CD4-positive, CD25-positive, alpha-beta regulatory T cell (primary cell): ENCODE results near the gene PDE4D. TPM values are rescaled to one million over a fixed set of nuclear protein-coding genes. Genes with fewer than 3 reads are reported as not detected.

ENCODE experiments used
- ATAC-seq, 2 donors: fragments of 150-1000 bp; cut with Tn5 transposase; one replicate each; pipeline ENCODE4 v1.10.0; 2021; ENCODE audit warnings: low read depth in 2 of 2, moderate number of reproducible peaks in 2 of 2, moderate library complexity in 1 of 2
- DNase-seq, 3 donors: peaks; one replicate each; pipeline versions ENCODE4 v3.0.0 to v3.0.0-alpha.2; 2012 to 2022; ENCODE audit warnings: mixed read lengths in 1 of 3
- H3K27ac ChIP-seq: one replicate; pipeline ENCODE4 v1.7.0; 2013; ENCODE audit warnings: mild to moderate bottlenecking, low read length; ENCODE audit not compliant: insufficient read depth, poor library complexity, severe bottlenecking
- H3K27me3 ChIP-seq: one replicate; pipeline ENCODE4 v1.7.0; 2013; ENCODE audit warnings: low read length; ENCODE audit not compliant: control insufficient read depth, insufficient read depth
- H3K36me3 ChIP-seq: one replicate; pipeline ENCODE4 v1.7.0; 2013; ENCODE audit warnings: mild to moderate bottlenecking, low read length, moderate library complexity; ENCODE audit not compliant: control insufficient read depth, insufficient read depth
- H3K4me1 ChIP-seq: 2 replicates; pipeline ENCODE4 v1.7.0; 2013; ENCODE audit warnings: mild to moderate bottlenecking, low read length; ENCODE audit not compliant: insufficient read depth, control insufficient read depth, poor library complexity, severe bottlenecking
- H3K4me3 ChIP-seq: one replicate; pipeline ENCODE4 v1.7.0; 2013; ENCODE audit warnings: low read depth, mild to moderate bottlenecking, low read length, moderate library complexity
- H3K9me3 ChIP-seq, 2 experiments: 1 replicate in 1 of 2; 2 replicates in 1 of 2; pipeline ENCODE4 v1.7.0; 2013; ENCODE audit warnings: low read length in 2 of 2, mild to moderate bottlenecking in 1 of 2, moderate library complexity in 1 of 2; ENCODE audit not compliant: control insufficient read depth in 2 of 2
- H3K27ac Mint-ChIP-seq, 3 donors: one replicate each; pipeline ENCODE4 v1.8.0; 2020 to 2022; ENCODE audit warnings: mild to moderate bottlenecking in 3 of 3, mixed read lengths in 3 of 3, moderate library complexity in 2 of 3
- H3K27me3 Mint-ChIP-seq: one replicate; pipeline ENCODE4 v1.8.0; 2022; ENCODE audit warnings: mild to moderate bottlenecking, mixed read lengths
- H3K36me3 Mint-ChIP-seq: one replicate; pipeline ENCODE4 v1.8.0; 2020; ENCODE audit warnings: mixed read lengths
- H3K4me1 Mint-ChIP-seq, 4 donors: one replicate each; pipeline ENCODE4 v1.8.0; 2020 to 2022; ENCODE audit warnings: mixed read lengths in 4 of 4, mild to moderate bottlenecking in 1 of 4
- H3K4me3 Mint-ChIP-seq, 4 donors: one replicate each; pipeline ENCODE4 v1.8.0; 2020 to 2022; ENCODE audit warnings: mild to moderate bottlenecking in 4 of 4, mixed read lengths in 4 of 4, moderate library complexity in 3 of 4
- H3K9me3 Mint-ChIP-seq, 7 donors: one replicate each; pipeline ENCODE4 v1.8.0; 2020 to 2022; ENCODE audit warnings: mixed read lengths in 7 of 7, mild to moderate bottlenecking in 3 of 7, moderate library complexity in 2 of 7
- polyA plus RNA-seq, 4 donors: library from polyadenylated mRNA; unstranded; fragments of 300-500 nt; fragmentation: Illumina TruSeq; gene quantifications; one replicate each; pipeline ENCODE4 v1.2.3, GENCODE V29; 2021
- total RNA-seq: library from RNA; stranded (reverse); gene quantifications from one replicate; pipeline ENCODE4 v1.2.3, GENCODE V29; 2022

PDE4D gene
- total and polyA plus RNA-seq, 5 donors from 2014 or later: 2.1 to 39.9 (median 4.8) TPM

DNA sequence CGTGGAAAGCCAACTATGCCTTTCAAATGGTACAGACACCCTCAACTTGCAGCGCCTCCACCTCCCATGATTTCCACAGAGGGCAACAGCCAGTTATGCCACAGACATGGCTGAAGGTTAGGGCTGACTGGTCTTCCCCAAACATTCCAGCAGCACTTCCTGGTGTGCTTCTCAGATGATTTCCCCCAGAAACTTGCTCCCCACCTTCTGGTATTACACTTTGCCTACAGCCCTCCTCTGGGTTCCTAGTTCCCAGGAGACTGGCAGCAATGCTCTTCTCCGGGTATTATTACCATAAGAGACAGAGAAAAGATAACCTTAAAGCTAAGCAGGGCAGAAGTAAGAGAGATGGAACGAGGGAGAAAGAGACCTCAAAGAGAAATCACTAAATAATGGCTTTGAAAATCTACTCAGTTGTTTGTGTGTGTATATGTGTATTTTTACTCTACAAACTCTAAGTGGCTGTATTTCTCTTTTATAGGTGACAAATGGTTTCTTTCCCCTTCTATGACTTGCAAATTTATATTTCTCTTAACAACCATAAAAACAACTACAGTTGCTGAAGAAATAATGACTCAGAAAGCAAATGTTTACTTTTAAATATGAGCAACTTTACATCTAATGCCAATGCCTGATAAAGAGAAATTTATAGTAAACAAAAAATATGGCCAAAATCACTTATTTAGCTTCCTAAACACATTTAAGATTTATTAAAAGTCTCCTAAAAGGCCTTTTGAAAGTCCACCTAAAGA lies 133.8 kb downstream of the PDE4D start:
- Mint-ChIP-seq H3K4me1 (peaks cover 0 to 14% (median 5%) of the 10 kb centered on the region in 4 donors), H3K27me3 (no peaks in the 10 kb centered on the region), H3K9me3 (no peaks in the 10 kb centered on the region), H3K36me3 (no peaks in the 10 kb centered on the region), H3K4me3 (no peak overlapping the region), H3K27ac (no peak overlapping the region)
- no peaks in the 10 kb centered on the region for H3K9me3 ChIP-seq
- no peak overlapping the region for H3K4me3 ChIP-seq
- H3K27ac ChIP-seq: no peak overlapping the region
- no peaks in the 10 kb centered on the region for H3K27me3 ChIP-seq
- no peaks in the 10 kb centered on the region for H3K36me3 ChIP-seq
- ATAC-seq: no peak
- no peak for DNase-seq
- no peaks in the 10 kb centered on the region for H3K4me1 ChIP-seq

DNA sequence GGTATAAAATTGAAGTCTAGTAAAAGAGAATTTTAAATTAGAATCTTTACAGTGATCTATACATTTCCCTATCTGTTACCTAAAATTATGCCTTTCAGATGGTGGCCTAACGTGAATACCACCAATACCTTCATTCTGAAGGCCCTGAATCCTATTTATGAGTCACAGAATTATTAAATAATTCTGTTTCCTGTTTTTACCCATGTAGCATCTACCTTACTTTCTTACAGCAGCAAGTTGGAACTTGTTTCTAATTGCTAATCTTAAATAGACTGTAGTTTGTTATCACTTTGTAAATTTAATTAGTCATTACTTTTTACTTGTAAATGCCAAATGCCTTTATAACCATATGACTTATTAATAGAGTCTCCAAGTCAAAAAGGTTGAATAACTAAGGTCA lies 135.0 kb downstream of the PDE4D start:
- no peaks in the 10 kb centered on the region for H3K4me1 ChIP-seq
- no peaks in the 10 kb centered on the region for H3K27me3 ChIP-seq
- no peak overlapping the region for H3K4me3 ChIP-seq
- no peak for ATAC-seq
- H3K27me3 Mint-ChIP-seq: no peaks in the 10 kb centered on the region
- H3K36me3 Mint-ChIP-seq: no peaks in the 10 kb centered on the region
- H3K9me3 Mint-ChIP-seq: no peaks in the 10 kb centered on the region
- no peak for DNase-seq
- no peak overlapping the region for H3K27ac ChIP-seq
- H3K4me1 Mint-ChIP-seq: peaks cover 0 to 5% (median 2%) of the 10 kb centered on the region in 4 donors
- no peak overlapping the region for H3K27ac Mint-ChIP-seq
- no peaks in the 10 kb centered on the region for H3K36me3 ChIP-seq
- H3K9me3 ChIP-seq: no peaks in the 10 kb centered on the region
- H3K4me3 Mint-ChIP-seq: no peak overlapping the region

DNA sequence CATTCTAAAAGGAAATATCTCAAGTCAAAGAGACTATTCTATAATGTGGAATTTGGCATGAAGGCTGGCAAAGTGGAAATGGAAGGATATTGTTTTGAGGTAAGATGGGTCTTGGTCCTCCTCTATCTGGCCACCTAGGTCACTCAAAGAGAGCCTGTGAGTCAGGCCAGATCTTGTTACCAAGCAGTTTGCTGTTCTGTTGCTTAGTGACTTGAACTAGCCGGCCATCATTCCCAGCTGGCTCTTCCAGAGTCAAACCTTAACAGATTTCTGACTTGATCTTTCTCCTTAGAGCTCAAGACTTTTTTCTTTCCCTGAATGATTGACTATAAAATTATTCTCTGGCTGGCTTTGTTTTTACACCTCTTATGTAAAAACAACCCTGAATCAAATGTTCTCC lies 136.1 kb downstream of the PDE4D start:
- no peaks in the 10 kb centered on the region for H3K36me3 Mint-ChIP-seq
- peaks cover 0 to 2% (median 0%) of the 10 kb centered on the region in 7 donors for H3K9me3 Mint-ChIP-seq
- Histone ChIP-seq H3K27ac (no peak overlapping the region), H3K4me1 (no peaks in the 10 kb centered on the region), H3K27me3 (no peaks in the 10 kb centered on the region), H3K9me3 (no peaks in the 10 kb centered on the region), H3K4me3 (no peak overlapping the region), H3K36me3 (no peaks in the 10 kb centered on the region)
- H3K27ac Mint-ChIP-seq: no peak overlapping the region
- DNase-seq: no peak
- no peak for ATAC-seq
- no peak overlapping the region for H3K4me3 Mint-ChIP-seq
- no peaks in the 10 kb centered on the region for H3K27me3 Mint-ChIP-seq
- H3K4me1 Mint-ChIP-seq: peaks cover 0 to 8% (median 2%) of the 10 kb centered on the region in 4 donors

DNA sequence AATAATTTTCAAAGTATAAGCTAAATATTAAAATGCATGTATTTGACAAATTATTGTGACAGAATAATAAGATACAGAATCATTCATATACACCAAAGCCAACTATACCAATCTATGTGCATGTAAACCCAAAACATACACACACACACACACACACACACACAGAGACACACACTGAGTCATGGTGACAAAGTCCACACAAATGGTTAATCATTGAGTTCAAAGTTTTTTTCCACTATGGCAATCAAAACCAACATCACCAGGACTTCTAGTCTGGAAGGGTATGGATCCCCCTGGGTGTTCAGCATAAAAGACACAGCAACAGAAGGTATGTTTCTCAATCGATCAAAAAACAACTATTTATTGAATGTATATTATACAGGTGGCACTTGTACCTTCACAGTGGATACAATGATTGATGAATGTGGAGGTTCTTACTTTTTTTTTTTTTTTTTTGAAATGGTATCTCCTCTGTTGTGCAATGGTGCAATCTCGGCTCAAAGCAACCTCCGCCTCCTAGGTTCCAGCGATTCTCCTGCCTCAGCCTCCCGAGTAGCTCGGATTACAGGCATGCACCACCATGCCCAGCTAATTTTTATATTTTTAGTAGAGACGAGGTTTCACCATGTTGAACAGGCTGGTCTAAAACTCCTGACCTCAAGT lies 137.0 kb downstream of the PDE4D start:
- H3K36me3 ChIP-seq: no peaks in the 10 kb centered on the region
- no peaks in the 10 kb centered on the region for H3K4me1 ChIP-seq
- H3K27me3 ChIP-seq: no peaks in the 10 kb centered on the region
- no peak overlapping the region for H3K4me3 Mint-ChIP-seq
- H3K36me3 Mint-ChIP-seq: no peaks in the 10 kb centered on the region
- ATAC-seq (no peak), DNase-seq (no peak)
- peaks cover 0 to 8% (median 2%) of the 10 kb centered on the region in 4 donors for H3K4me1 Mint-ChIP-seq
- no peak overlapping the region for H3K27ac ChIP-seq
- H3K27ac Mint-ChIP-seq: no peak overlapping the region
- no peak overlapping the region for H3K4me3 ChIP-seq
- H3K9me3 ChIP-seq: no peaks in the 10 kb centered on the region
- peaks cover 0 to 2% (median 0%) of the 10 kb centered on the region in 7 donors for H3K9me3 Mint-ChIP-seq
- H3K27me3 Mint-ChIP-seq: no peaks in the 10 kb centered on the region

GRCh38 chr5:59755476-59755875 lies 138.1 kb downstream of the PDE4D start:
- H3K27ac ChIP-seq: no peak overlapping the region
- ATAC-seq (no peak), DNase-seq (no peak)
- H3K36me3 ChIP-seq: no peaks in the 10 kb centered on the region
- H3K27me3 ChIP-seq: no peaks in the 10 kb centered on the region
- no peaks in the 10 kb centered on the region for H3K4me1 ChIP-seq
- Mint-ChIP-seq H3K4me3 (no peak overlapping the region), H3K36me3 (no peaks in the 10 kb centered on the region), H3K27me3 (no peaks in the 10 kb centered on the region), H3K9me3 (peaks cover 0 to 2% (median 0%) of the 10 kb centered on the region in 7 donors), H3K27ac (no peak overlapping the region), H3K4me1 (peaks cover 0 to 8% (median 2%) of the 10 kb centered on the region in 4 donors)
- no peak overlapping the region for H3K4me3 ChIP-seq
- H3K9me3 ChIP-seq: no peaks in the 10 kb centered on the region

- Histone ChIP-seq H3K4me3 (no peak overlapping the region), H3K27me3 (no peaks in the 10 kb centered on the region), H3K27ac (no peak overlapping the region), H3K4me1 (no peaks in the 10 kb centered on the region), H3K36me3 (no peaks in the 10 kb centered on the region), H3K9me3 (no peaks in the 10 kb centered on the region)
- no peaks in the 10 kb centered on the region for H3K36me3 Mint-ChIP-seq
- no peak overlapping the region for H3K4me3 Mint-ChIP-seq
- ATAC-seq: no peak
- H3K27ac Mint-ChIP-seq: no peak overlapping the region
- DNase-seq: no peak
- H3K9me3 Mint-ChIP-seq: peaks cover 0 to 2% (median 0%) of the 10 kb centered on the region in 7 donors
- peaks cover 0 to 4% (median under 1%) of the 10 kb centered on the region in 4 donors for H3K4me1 Mint-ChIP-seq
- H3K27me3 Mint-ChIP-seq: no peaks in the 10 kb centered on the region
Observed at GRCh38 chr5:59753599-59753998, 139.9 kb downstream of the PDE4D start.

GRCh38 chr5:59749782-59750520 lies 143.6 kb downstream of the PDE4D start:
- Histone ChIP-seq H3K4me3 (no peak overlapping the region), H3K27ac (no peak overlapping the region), H3K9me3 (no peaks in the 10 kb centered on the region), H3K4me1 (no peaks in the 10 kb centered on the region), H3K36me3 (no peaks in the 10 kb centered on the region), H3K27me3 (no peaks in the 10 kb centered on the region)
- H3K27ac Mint-ChIP-seq: no peak overlapping the region
- peaks cover 0 to 4% (median under 1%) of the 10 kb centered on the region in 4 donors for H3K4me1 Mint-ChIP-seq
- DNase-seq (no peak), ATAC-seq (no peak)
- H3K36me3 Mint-ChIP-seq: no peaks in the 10 kb centered on the region
- no peak overlapping the region for H3K4me3 Mint-ChIP-seq
- H3K9me3 Mint-ChIP-seq: peaks cover 0 to 2% (median 0%) of the 10 kb centered on the region in 7 donors
- H3K27me3 Mint-ChIP-seq: no peaks in the 10 kb centered on the region
